Erythroblast (primary cell): ENCODE results near the gene PER2.

ENCODE experiments used
- GATA1 ChIP-seq: IDR thresholded peaks from 2 replicates; pipeline ENCODE4 v1.6.1; 2011; ENCODE audit warnings: low read depth, mild to moderate bottlenecking, control low read depth, low read length, moderate library complexity
- POLR2A ChIP-seq: IDR thresholded peaks from 2 replicates; pipeline ENCODE4 v1.6.1; 2011; ENCODE audit warnings: mild to moderate bottlenecking, low read length

DNA sequence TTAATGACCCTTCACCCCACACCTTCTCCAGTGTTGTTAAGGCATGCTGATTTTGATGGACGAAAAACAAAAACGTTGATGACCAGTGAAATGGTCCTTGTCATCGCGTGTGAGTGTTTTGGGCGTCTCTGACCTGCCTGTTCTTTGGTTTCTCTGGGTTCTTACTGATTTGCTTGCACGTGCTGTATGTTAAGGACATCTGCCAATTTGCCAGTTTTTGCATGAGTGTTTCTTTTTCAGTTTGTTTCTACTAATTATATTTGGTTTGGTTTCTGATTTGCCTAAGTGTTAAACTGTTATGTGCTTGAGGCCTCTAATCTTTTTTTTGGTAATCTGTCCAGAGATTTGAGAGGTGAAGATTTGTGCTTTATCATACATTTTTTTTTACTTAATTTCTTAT is 46.5 kb upstream of the PER2 start:
- TF ChIP-seq POLR2A (no peak), GATA1 (no peak)
